ENCODE measurements around the gene ZNF763.
"Not testable (repeated sequence)": the region's sequence is repeated elsewhere in the genome, so short reads cannot be mapped to it uniquely, and the experiment has no call there.

DNA sequence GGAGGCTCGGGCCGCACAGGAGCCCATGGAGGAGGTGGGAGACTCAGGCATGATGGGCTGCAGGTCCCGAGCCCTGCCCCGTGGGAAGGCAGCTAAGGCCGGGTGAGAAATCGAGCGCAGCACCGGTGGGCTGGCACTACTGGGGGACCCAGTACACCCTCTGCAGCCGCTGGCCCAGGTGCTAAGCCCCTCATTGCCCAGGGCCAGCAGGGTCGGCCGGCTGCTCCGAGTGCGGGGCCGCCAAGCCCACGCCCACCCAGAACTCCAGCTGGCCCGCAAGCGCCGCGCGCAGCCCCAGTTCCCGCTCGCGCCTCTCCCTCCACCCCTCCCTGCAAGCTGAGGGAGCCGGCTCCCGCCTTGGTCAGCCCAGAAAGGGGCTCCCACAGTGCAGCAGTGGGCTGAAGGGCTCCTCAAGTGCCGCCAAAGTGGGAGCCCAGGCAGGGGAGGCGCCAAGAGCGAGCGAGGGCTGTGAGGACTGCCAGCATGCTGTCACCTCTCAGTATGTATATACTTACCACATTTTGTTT, 23.4 kb upstream of the ZNF763 start:
- TF ChIP-seq, protein P1, sequence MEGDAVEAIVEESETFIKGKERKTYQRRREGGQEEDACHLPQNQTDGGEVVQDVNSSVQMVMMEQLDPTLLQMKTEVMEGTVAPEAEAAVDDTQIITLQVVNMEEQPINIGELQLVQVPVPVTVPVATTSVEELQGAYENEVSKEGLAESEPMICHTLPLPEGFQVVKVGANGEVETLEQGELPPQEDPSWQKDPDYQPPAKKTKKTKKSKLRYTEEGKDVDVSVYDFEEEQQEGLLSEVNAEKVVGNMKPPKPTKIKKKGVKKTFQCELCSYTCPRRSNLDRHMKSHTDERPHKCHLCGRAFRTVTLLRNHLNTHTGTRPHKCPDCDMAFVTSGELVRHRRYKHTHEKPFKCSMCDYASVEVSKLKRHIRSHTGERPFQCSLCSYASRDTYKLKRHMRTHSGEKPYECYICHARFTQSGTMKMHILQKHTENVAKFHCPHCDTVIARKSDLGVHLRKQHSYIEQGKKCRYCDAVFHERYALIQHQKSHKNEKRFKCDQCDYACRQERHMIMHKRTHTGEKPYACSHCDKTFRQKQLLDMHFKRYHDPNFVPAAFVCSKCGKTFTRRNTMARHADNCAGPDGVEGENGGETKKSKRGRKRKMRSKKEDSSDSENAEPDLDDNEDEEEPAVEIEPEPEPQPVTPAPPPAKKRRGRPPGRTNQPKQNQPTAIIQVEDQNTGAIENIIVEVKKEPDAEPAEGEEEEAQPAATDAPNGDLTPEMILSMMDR (IDR thresholded peaks at IDR 0.05): not testable (repeated sequence)
- TF ChIP-seq, protein P2, sequence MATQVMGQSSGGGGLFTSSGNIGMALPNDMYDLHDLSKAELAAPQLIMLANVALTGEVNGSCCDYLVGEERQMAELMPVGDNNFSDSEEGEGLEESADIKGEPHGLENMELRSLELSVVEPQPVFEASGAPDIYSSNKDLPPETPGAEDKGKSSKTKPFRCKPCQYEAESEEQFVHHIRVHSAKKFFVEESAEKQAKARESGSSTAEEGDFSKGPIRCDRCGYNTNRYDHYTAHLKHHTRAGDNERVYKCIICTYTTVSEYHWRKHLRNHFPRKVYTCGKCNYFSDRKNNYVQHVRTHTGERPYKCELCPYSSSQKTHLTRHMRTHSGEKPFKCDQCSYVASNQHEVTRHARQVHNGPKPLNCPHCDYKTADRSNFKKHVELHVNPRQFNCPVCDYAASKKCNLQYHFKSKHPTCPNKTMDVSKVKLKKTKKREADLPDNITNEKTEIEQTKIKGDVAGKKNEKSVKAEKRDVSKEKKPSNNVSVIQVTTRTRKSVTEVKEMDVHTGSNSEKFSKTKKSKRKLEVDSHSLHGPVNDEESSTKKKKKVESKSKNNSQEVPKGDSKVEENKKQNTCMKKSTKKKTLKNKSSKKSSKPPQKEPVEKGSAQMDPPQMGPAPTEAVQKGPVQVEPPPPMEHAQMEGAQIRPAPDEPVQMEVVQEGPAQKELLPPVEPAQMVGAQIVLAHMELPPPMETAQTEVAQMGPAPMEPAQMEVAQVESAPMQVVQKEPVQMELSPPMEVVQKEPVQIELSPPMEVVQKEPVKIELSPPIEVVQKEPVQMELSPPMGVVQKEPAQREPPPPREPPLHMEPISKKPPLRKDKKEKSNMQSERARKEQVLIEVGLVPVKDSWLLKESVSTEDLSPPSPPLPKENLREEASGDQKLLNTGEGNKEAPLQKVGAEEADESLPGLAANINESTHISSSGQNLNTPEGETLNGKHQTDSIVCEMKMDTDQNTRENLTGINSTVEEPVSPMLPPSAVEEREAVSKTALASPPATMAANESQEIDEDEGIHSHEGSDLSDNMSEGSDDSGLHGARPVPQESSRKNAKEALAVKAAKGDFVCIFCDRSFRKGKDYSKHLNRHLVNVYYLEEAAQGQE (IDR thresholded peaks at IDR 0.05; ENCODE audit: insufficient read depth in 1 of 2, low read depth in 2 of 2, low read length in 1 of 2): not testable (repeated sequence)
- not testable (repeated sequence) for TF ChIP-seq TCF7L2 (IDR thresholded peaks at IDR 0.05; ENCODE audit: low read depth, low read length); POLR2AphosphoS5 (IDR thresholded peaks at IDR 0.05; ENCODE audit: low read depth, low read length); SIN3A (IDR thresholded peaks at IDR 0.05; ENCODE audit: borderline replicate concordance, insufficient read depth, low read depth, low read length)

All from Panc1 (cell line).